Activated CD4-positive, CD25-positive, alpha-beta regulatory T cell (primary cell): ENCODE data around the gene ADPRHL1.
"Not testable (repeated sequence)": the region's sequence is repeated elsewhere in the genome, so short reads cannot be mapped to it uniquely, and the experiment has no call there.

Source experiments
- DNase-seq, 4 experiments: peaks; one replicate each; lab custom pipeline; 2025; lab: John Stamatoyannopoulos, UW

ADPRHL1 gene

GRCh38 chr13:113456116-113456702, 2.9 kb upstream of the ADPRHL1 start:
- no peak for DNase-seq

GRCh38 chr13:113455384-113455783, 2.1 kb upstream of the ADPRHL1 start:
- no peak for DNase-seq

DNA sequence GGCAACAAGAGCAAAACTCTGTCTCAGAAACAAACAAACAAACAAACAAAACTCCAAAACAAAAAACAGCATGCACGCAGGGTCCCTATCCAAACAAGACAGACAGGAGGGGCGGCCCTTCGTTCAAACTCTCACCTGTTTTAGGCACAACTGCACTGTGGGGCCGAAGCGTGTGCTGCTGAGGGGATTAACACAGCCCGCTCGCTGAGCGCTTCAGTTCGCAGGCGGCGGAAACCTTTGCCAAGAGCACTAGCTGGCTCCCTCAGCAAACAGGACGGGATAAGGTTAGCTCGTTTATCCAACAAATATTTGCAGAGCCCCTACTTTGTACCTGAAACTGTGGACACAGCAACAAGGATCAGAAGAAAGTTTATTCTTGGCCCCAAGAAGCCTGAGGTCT, 1.6 kb upstream of the ADPRHL1 start:
- no peak for DNase-seq

- no peak for DNase-seq
Measured at GRCh38 chr13:113452466-113452865, 822 bp downstream of the ADPRHL1 start.

- no peak for DNase-seq
Measured at GRCh38 chr13:113451951-113452421, 1.3 kb downstream of the ADPRHL1 start.

DNA sequence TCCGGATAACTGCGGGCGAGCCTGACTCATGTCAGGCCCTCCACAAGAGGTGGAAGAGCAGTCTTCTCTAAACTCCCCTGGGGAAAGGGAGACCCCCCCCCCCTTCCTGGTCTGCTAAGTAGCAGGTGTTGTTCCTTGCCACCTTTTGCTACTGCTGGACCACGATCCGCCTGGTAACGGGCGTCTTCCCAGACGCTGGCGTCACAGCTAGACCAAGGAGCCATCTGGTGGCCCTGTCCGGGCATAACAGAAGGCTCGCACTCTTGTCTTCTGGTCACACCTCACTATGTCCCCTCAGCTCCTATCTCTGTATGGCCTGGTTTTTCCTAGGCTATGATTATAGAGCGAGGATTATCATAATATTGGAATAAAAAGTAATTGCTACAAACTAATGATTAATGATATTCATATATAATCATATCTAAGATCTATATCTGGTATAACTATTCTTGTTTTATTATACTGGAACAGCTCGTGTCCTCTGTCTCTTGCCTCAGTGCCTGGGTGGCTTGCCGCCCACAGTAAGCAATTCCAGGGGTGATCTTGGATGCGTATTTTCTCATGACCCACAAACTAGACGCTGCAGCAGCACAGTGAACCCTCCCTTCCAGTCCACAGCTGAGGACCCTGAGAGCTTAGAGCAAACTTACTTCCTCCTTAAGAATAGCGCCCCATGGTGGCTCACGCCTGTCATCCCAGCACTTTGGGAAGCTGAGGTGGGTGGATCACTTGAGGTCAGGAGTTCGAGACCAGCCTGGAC, 2.2 kb downstream of the ADPRHL1 start:
- not testable (repeated sequence) for DNase-seq

DNA sequence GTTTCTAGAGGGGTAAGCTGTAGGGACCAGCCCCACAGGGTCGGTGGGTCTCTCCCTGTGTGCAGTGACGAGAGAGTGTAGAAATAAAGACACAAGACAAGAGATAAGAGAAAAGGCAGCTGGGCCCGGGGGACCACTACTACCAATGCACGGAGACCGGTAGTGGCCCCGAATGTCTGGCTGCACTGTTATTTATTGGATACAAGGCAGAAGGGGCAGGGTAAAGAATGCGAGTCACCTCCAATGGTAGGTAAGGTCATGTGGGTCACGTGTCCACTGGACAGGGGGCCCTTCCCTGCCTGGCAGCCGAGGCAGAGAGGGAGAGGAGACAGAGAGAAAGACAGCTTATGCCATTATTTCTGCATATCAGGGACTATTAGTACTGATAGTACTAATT, 2.9 kb downstream of the ADPRHL1 start:
- not testable (repeated sequence) for DNase-seq

DNA sequence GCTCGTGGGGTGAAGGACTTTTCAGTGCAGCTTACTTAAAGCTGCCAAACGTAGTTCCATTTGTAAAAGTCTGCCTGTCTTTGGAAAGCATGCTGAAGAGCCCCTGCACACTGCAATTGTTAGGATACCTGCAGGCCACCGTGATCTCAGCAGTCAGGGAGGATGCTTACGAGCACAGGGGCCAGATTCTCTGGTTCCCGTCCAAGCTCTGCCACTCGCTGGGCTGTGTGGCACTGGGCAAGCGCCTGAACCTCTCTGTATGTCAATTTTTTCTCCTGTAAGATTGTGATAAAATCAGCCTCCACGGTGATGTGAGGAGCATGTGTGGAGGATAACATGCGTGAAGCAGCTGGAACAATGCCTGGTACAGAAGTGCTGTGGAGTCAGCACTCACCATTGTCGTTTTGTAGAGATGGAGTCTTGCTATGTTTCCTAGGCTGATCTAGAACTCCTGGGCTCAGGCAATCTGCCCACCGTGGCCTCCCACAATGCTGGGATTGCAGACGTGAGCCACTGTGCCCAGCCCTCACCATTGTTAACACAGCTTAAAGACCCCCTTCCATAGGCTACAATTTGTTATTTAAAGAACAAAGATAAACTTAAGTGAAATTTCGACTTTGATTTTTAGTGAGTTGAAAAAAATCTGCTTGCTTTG, 3.5 kb downstream of the ADPRHL1 start:
- DNase-seq = no peak

DNA sequence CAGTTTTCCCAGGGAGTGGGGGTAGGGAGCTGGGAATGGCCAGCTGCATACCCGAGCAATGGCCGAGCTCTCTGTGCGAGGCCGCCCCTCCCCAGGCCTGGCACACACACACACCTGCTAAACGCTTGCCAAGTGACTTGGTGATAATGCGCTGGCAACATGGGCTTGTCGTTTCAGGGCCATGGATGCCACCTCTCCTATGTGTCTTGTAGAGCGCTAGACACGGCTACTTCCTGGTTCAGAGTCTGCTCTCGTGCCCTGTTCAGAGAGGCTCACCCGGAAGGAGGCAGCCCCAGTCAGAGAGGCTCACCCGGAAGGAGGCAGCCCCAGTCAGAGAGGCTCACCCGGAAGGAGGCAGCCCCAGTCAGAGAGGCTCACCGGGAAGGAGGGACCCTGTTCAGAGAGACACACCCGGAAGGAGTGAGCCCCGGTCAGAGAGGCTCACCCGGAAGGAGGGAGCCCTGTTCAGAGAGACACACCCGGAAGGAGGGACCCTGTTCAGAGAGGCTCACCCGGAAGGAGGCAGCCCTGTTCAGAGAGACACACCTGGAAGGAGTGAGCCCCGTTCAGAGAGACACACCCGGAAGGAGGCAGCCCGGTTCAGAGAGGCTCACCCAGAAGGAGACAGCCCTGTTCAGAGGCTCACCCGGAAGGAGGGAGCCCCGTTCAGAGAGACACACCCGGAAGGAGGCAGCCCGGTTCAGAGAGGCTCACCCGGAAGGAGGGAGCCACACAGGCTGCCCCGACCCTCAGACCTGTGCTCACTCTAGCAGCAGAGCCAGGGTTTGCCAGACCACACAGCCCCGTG, 4.2 kb downstream of the ADPRHL1 start:
- DNase-seq = peak in 2 of 4 experiments; percentile 25 to 55

GRCh38 chr13:113448545-113448884, 4.8 kb downstream of the ADPRHL1 start:
- no peak for DNase-seq

DNA sequence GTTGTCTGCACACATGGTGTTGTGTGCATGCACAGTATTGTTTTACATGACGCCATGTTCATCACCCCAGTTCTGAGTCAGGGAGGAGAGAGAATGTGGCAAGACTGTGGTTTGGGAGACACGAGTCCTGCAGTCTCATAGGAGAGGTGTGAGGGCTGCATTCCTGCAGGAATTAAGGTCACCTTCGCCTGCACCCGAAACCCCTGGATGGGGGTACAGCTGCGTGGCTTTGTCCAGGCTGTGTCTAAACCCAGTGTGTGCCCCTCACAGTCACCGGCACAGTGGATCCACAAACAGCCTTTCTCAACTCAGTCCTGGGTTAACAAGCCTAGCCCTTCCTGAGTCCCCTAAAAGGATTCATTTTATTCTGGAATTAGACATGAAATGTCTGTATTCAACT, 5.7 kb downstream of the ADPRHL1 start:
- DNase-seq = no peak

- no peak for DNase-seq
Measured at GRCh38 chr13:113446488-113446854, 6.8 kb downstream of the ADPRHL1 start.

GRCh38 chr13:113445791-113446487, 7.3 kb downstream of the ADPRHL1 start:
- DNase-seq = no peak

DNA sequence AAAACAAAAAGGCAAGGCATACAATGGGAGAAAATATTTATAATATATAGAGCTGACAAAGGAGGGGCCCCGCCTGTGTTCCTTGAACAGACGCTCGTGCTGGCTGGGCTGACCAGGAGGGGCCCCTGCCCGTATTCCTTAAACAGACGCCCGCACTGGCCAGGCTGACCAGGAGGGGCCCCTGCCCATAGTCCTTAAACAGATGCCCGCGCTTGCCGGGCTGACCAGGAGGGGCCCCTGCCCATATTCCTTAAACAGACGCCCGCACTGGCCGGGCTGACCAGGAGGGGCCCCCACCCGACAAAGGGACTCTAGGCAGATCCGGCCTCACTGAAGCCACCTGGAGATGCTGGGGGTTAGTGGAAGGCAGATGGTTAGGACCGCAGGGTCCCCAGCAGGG, 9.3 kb downstream of the ADPRHL1 start:
- DNase-seq = no peak

- DNase-seq = no peak
Measured at GRCh38 chr13:113442985-113443362, 10.3 kb downstream of the ADPRHL1 start.

DNA sequence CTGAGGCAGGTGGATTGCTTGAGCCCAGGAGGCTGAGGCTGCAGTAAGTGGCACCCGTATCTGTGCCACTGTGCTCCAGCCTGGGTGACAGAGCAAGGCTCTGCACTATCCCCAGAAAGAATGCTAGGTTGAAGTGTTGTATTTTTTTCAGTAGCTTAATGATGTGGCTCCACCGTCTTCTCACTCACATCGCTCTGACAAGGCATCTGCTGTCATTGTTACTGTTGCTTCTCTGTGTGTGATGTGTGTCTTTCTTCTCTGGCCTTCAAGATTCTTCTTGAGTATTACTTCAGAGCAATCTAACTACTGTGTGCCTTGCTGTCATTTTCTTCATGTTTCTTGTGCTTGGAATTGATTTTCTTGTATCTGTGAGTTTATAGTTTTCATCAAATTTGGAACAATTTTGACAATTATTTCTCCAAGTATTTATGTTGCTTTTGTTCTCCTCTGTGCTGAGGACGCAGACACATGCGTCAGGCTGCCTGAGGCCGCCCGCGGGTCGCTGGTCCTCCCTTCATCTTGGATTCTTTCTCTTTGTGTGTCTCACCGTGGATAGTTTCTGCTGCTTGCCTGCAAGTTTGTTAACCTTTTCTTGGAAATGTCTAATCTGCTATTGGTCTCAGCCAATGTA, 10.8 kb downstream of the ADPRHL1 start:
- no peak for DNase-seq

- DNase-seq = no peak
Measured at GRCh38 chr13:113441661-113442060, 11.6 kb downstream of the ADPRHL1 start.

DNA sequence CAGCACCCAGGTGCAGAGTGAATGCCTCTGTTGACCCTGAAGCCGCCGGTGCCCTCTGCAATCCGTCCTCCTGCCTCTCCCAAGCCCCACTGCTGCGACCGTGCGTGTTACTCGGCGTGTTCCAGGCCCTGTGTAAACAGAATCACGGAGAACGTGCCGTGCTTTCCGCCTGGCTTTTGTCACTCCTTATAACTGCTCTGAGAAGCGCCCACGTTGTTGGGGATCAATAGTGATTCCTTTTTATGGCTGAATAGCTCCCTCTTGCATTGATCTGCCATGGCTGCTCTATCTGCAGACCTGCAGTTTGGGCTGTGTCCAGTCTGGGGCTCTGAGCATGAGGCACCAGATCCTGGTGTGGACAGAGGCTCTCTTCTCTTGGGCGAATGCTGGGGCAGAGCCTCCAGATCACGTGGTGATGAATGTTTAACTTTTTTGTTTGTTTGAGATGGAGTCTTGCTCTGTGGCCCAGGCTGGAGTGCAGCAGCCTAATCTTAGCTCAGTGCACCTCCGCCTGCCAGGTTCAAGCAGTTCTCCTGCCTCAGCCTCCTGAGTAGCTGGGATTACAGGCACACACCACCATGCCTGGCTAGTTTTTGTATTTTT, 15.8 kb downstream of the ADPRHL1 start:
- no peak for DNase-seq

DNA sequence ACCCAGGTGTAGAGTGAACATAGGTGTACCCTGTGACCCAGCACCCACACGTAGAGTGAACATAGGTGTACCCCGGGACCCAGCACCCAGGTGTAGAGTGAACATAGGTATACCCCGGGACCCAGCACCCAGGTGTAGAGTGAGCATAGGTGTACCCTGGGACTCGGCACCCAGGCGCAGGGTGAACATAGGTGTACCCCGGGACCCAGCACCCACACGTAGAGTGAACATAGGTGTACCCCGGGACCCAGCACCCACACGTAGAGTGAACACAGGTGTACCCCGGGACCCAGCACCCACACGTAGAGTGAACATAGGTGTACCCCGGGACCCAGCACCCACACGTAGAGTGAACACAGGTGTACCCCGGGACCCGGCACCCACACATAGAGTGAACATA, 16.4 kb downstream of the ADPRHL1 start:
- DNase-seq = not testable (repeated sequence)

- DNase-seq = peak in 1 of 4 experiments; percentile 6
Measured at GRCh38 chr13:113435907-113436306, 17.4 kb downstream of the ADPRHL1 start.

- DNase-seq = no peak
Measured at GRCh38 chr13:113433391-113433916, 19.8 kb downstream of the ADPRHL1 start.
